HG02885 (cell line): ENCODE results near the gene KATNAL1.
A peak's percentile ranks its signal among the peaks of the same experiment; 100 is the strongest.

Experiments used
- ATAC-seq: cut with Tn5 transposase; IDR thresholded peaks from one replicate; pipeline ENCODE4 v1.9.1; 2021; ENCODE audit warnings: mild to moderate bottlenecking; ENCODE audit not compliant: unreplicated experiment, poor library complexity

The KATNAL1 gene

GRCh38 chr13:30334663-30335386 is 27.5 kb upstream of the KATNAL1 start:
- no peak for ATAC-seq

GRCh38 chr13:30333616-30334015 is 26.3 kb upstream of the KATNAL1 start:
- ATAC-seq, result no peak

- peak; percentile 86 for ATAC-seq
Measured at GRCh38 chr13:30332456-30333143, 25.2 kb upstream of the KATNAL1 start.

DNA sequence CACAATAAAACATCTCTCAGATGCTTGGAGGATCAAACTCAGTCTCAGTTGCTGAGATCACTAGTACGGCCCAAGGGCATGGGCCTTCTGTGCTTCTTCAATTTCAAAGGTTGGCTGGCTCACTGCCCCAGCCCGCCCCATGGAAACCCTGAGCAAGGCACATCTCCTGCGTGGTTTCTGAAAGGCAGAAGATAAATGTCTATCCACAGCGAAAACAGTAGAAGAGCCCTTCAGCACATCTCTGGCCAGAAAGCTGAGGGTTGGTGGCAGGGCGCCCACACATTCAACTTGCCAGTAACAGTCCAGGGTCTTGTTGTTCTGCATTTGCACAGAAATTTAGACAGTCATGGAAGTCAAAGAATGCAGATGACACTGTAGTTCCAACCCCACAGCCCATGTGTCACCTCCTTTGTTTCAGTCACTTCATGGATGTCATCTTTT is 24.0 kb upstream of the KATNAL1 start:
- no peak for ATAC-seq

GRCh38 chr13:30329009-30329585 is 21.7 kb upstream of the KATNAL1 start:
- no peak for ATAC-seq

DNA sequence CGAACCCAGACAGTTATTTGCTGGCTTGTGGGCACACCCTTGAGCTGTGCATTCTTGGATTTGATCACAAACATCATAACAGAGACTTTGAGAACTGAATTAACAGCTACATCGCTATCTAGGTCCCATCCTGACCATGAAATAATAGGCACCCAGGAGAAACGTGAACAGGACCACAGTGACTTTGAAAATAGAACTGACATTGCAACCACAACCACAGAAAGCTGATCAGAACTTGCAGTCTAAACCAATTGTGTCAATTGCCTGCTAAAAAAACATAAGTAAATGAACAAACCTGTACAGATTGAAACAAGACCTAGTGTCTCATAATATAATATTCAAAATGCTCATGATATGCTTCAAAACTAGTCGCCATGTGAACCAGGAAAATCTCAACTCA is 18.3 kb upstream of the KATNAL1 start:
- no peak for ATAC-seq

- ATAC-seq, result no peak
Measured at GRCh38 chr13:30323524-30323923, 16.2 kb upstream of the KATNAL1 start.

DNA sequence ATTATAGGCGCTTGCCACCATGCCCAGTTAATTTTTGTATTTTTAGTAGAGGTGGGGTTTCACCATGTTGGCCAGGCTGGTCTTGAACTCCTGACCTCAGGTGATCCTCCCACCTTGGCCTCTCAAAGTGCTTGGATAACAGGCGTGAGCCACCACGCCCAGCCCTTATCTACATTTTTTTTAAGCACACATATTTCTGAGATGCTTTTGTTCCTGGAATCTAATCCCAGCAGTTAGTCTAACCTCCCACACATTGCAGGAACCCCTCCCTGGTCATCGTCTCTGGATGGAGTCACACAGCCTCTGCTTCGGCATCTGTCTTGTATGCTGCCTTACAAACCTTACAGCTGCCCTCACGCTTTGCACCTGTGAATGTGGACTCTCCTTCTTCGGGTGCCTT is 15.1 kb upstream of the KATNAL1 start:
- no peak for ATAC-seq

DNA sequence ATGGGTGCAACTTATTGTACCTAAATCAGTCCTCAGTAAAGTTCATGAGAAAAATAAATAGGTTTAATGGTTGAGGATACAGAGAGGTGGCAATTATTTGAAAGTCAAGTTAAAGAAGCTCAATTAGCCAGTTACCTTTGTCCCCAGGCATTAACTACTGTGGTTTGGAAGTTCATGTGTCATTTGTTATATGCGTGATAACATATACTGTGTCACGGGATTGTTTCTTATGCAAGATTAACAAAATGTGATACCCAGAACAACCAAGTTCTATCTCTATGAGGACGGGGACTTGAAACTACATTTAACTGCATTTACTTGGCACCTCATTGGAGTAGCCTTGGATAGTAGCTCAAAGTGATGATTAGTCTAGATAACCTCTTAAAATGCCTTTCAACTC is 13.9 kb upstream of the KATNAL1 start:
- ATAC-seq, result no peak

DNA sequence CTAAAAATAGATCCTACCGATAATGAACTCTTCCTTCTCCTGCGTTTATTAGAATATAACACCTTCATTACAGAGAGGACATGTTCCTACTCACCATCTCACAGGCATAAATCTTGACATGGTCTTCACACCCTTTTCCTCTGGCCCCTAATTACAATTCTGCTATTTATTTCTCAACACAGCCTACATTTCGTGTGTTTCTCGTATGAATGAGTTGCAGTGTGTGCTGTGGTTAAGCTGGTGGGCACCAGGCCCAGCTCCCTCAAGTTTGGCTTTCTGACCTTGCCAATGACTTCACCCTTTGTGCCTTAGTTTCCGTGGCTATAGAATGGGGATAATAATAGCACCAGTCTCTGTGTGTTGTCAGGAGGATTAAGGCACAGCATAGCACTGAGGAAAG is 12.3 kb upstream of the KATNAL1 start:
- no peak for ATAC-seq

- ATAC-seq, result no peak
Measured at GRCh38 chr13:30319130-30319529, 11.8 kb upstream of the KATNAL1 start.

DNA sequence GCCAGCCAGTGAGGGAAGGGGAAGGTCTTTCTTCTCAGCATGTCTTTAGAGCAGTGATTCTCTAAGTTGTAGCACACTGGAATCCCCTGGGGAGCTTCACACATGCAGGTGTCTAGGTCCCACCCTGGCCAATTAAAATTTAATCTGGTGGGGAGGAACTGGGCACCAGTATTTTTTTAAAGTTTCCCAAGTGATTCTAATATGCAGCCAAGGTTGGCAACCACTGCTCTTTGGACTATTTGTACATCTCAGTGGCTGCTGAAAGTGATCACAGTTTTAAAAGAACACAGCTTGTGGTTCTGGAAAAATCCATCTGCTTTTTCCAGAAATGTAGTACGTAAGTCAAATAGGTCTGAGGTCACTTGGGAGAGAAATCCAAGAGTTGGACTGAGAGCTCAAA is 10.7 kb upstream of the KATNAL1 start:
- ATAC-seq, result no peak

DNA sequence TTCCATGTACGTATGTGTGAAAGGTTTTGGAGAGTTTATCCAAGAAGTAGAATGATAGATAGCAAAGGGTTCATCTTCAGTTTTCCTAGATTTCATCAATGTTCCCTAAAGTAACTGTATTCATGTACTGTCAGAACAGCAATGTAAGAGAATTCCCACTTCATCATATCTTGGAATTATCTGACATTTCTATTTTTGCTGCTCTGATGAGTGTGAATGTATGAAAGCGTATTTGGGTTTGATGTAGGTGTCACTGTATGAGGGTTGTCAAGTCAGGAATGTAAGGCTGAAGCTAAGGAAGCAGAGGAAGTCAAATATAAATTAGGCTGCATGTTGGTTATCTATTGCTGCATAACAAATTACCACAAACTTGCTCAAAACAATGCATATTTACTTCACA is 7.2 kb upstream of the KATNAL1 start:
- no peak for ATAC-seq

- ATAC-seq, result no peak
Measured at GRCh38 chr13:30314069-30314468, 6.7 kb upstream of the KATNAL1 start.

- ATAC-seq, result no peak
Measured at GRCh38 chr13:30313311-30313710, 6.0 kb upstream of the KATNAL1 start.

DNA sequence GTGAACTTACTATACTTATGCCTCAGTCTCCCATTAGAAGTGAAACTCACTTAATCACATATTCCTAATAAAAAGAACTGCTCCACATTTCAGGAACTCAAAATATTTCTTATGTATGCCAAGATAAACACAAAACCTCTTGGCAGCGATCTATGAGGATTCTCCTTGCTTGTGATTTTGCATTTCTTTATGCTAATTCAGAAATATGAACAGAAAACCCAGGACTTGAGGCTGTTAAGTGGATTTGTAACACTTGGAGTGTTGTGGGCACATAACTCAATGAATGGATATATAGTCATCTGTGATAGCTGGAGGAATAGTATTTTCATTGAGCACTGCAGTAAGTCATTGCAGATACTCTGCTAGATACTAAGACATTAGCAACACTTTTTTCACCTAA is 5.6 kb upstream of the KATNAL1 start:
- ATAC-seq, result no peak

GRCh38 chr13:30308548-30308947 is 1.2 kb upstream of the KATNAL1 start:
- no peak for ATAC-seq

DNA sequence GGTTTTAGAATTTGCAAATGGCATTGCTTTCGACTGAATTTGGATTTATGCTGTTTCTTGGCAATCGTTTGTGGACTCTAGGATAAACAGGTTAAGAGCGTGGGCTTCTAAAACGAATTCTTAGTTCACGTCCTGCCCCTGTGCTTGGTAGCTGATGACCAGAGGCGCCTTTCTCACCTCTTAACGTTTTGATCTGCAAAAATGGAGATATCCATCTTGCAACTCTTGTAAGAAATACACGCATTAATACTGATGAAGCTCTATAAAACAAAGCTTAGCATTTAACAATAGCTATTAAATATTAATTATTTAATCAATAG is 580 bp upstream of the KATNAL1 start:
- no peak for ATAC-seq

GRCh38 chr13:30306762-30307193 is 573 bp downstream of the KATNAL1 start:
- ATAC-seq, result peak; percentile 90

GRCh38 chr13:30305456-30305970 is 1.8 kb downstream of the KATNAL1 start:
- no peak for ATAC-seq

- no peak for ATAC-seq
Measured at GRCh38 chr13:30303269-30303668, 4.1 kb downstream of the KATNAL1 start.

DNA sequence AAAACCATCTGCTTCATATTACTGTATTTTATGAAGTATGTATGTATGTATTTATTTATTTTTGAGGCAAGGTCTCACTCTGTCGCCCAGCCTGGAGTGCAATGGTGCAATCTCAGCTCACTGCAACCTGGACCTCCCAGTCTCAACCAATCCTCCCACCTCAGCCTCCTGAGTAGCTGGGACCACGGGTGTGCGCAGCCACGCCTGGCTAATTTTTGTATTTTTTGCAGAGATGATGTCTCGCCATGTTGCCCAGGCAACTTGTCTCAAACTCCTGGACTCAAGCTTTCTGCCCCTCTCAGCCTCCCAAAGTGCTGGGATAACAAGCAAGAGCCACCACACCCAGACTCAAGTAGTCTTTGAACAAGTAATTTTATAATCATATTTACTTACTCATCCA is 5.5 kb downstream of the KATNAL1 start:
- ATAC-seq, result no peak
